CD4-positive, alpha-beta T cell treated with Interleukin-17A for 1 hour (primary cell): ENCODE data around the gene DHX29.

ENCODE experiments used
- DNase-seq: peaks from one replicate; pipeline ENCODE4 v3.0.0-alpha.2; 2020

DHX29 gene

DNA sequence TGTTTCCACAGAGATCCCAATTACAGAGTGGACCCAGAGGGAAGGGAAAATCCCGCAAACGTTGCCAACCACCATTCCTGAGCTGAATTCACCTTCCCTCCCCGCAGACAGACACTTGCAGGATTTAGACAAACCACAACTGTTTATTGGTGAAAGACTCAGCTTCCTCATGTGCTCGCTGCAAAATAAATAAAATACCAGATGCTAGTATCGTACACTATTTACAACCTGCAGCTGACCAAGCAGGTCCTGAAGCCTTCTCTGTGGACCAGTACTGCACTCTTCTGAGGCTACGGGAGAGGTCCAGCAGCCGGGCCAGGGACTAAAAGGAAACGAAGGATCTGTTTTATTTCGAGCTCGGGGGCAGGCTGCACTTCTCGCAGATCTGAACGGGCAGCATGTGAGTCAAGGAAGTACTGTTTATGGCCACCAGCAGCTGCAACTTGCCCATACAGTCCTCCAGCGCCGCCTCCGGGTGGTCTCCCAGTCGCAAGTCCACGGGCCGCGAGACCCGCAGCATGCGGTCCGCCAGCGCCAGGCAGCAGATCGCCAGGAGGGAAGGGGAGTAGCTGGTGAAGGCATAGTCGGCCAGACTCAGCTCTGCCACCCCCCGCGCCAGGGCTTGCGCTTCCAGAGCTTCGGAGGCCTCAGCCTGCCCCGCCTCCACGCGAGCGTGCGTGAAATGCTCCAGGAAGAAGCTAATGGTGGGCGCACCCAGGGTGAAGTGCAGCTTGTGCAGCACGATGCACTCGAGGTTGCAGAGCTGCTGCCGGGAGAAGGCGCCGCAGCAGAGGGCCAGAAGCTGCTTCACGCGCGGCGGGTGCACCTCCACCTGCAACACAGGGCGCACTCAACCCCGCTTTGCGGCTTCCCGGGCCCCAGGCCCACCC, 76.2 kb downstream of the DHX29 start:
- peak; percentile 20 for DNase-seq

DNA sequence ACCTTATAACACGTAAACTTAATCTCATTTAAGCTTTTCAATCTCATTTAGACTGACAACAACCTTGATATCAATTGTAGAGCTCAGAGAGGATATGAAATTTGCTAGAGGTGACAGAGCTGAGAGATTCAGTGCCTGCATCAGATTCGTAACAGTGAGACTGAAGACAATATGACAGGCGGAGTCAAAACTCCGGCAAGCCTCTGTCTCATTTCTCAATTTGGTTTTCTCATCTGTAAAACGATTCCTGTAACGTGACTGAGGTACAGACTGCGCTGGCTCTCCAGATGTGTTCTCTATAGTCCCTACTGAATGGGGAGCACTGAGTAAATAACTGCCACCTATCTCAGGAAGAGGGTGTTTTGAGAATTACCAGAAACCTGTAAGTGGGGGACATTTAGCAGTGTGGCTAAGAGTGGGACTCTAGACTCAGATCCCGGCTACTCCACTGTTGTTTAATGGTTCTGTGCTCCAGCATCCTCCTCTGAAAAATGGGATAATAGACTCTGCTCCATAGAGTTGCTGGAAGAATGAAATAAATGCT, 77.3 kb downstream of the DHX29 start:
- no peak for DNase-seq

DNA sequence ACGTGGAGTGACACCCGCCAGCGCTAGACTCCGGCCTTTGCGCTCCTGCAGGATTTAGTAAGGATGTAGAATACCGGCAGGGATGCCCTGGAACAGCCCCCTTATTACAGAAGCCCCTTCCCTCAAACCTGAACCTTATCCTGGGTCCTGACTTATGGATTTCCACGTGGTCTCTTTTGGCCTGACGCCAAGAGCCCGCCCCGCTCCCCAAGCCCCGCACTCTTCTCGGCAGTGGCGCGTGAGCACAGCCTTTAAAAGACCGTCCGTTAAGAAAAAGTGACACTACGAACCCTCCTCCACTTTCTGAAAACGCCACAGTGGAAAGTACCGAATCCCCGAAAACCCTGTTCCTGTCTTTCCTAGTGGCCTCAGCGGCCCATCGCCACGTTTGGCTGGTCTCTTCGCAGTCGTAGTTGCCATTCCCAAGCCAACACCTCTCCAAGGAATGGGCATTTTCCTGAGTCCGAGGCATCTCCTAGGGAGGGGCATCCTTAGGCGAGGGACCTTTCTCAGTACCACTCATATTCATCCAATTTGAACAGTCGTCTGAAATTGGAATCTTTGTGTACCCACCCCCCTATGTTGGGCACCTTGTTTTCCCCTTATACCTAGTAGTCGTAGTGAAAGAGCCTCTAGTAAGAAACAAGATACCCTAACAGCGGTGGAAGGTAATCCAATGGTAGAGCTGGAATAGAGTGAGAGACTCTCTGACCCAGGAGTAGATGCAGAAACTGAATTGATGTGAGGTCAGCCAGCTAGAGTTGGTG, 79.6 kb downstream of the DHX29 start:
- no peak for DNase-seq

GRCh38 chr5:55226934-55227663, 80.4 kb downstream of the DHX29 start, which contains the start of gene MCIDAS:
MCIDAS (minus strand) TSS chr5:55227315; CDS start chr5:55227138, 177 bp downstream.
- DNase-seq = peak; percentile 49

GRCh38 chr5:55226027-55226933, 81.2 kb downstream of the DHX29 start:
- peak; percentile 41 for DNase-seq

DNA sequence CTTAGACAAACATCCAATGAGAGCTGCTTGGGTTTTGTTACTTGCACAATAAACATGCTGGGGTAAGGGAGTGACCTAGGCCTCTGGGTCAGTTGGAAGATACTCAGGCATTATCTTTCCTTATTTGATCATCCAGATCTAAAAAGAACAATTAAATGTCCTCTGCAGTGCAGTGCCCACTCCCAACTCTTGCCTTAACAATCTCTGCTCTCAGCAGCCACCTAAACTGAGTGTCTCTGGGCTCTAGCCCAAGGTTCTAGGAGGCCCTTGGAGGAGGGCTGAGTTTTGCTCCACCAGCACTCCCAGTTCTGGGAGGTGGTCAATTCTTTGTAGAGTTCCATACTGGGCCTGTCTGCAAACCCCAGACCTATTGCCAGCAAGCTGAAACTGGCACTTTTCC, 82.1 kb downstream of the DHX29 start:
- no peak for DNase-seq

DNA sequence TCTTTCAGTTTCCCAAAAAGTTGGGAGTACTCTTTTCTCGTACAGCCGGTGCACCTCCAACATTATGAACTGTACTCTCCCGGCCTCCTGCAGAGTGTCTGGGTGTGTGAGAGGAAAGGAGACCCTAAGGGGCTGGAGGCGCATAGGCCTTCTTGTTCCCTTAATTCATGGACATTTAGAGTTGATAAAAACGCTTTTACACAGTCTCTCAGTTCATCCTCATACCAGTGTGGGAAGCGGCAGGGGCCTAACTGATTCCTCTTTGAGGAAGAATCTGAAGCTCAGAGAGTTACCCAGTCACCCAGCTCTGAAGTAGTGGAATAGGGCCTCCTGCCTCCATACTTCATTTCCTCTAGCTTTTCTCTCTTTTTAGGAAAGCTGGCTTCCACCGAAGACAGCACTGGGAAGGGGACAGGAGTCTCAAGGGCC, 83.7 kb downstream of the DHX29 start:
- no peak for DNase-seq

DNA sequence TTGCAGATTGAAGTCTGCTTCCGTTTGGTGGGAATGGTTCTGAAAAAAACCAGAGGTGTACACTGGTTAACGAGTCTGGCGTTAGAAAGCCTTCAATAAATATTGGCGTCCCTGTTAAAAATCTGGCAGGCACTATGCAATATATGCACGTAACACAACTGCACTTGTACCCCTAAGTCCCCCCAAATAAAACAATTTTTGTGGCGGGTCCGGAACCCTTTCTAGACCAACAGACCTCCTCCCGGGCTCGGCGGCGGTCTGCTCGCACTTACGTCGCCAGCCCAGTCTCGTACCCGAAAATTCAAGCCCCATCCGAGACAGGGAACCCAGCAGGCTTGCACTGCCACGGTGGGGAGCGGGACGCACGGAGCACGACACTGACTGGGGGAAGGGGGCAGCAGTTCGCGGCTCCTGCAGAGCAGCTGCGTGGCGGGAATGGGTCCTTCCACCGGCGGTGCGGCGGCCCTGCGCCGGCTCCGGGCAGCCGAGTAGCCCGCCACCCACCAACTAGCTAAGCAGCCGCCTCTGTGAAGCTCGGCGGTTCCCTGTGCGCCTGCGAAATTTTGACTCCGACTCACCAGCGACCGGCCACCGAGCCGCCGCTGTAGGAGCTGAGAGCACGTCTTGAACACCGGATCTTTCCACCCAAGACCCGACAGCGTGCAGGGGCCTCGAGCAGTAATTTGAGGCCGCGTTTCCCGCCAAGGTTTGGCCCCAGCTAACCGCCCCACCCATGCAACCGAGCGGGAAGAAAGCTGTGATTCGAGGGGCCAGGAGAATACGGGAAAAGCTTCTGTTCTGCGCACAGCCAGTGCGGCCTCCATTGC, 84.3 kb downstream of the DHX29 start:
- no peak for DNase-seq

GRCh38 chr5:55222092-55222984, 85.2 kb downstream of the DHX29 start:
- DNase-seq = no peak

DNA sequence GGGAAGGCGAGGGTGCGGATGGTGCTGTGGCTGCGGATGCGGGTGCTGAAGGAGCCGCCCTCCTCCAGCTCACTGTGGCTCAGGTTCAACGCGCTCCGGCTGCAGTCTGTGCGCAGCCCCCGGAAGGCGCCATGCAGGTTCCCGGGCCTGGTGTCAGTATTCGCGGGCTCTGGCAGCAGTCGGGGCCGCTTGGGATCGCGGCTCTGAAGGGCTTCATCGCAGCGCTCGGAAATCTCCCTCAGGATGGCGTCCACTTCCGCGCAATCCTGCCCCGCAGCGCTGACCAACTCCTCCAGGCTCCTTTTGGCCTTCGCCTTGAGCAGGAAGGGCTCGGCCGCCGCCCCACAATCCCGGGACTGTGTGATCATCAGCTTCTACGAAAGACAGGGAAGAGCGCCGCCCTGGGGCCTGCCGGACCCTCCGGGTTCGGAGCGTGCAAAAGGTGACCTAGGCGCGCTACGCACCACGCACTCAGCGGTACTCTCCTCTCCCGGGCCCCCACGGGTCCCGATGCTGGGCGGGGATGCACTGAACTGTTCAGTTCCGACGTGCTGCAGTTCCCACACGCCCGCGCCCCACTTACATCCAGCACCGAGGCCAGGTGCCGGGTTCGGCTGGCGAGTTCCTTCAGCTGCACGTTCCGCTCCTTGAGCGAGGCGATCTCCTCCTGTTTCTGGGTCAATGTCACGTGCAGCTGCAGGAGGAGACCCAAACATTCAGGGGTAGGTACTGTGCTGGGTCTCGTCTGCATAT, 86.9 kb downstream of the DHX29 start:
- DNase-seq = no peak

GRCh38 chr5:55219770-55220169, 87.7 kb downstream of the DHX29 start:
- no peak for DNase-seq

GRCh38 chr5:55218967-55219366, 88.5 kb downstream of the DHX29 start:
- DNase-seq = no peak

DNA sequence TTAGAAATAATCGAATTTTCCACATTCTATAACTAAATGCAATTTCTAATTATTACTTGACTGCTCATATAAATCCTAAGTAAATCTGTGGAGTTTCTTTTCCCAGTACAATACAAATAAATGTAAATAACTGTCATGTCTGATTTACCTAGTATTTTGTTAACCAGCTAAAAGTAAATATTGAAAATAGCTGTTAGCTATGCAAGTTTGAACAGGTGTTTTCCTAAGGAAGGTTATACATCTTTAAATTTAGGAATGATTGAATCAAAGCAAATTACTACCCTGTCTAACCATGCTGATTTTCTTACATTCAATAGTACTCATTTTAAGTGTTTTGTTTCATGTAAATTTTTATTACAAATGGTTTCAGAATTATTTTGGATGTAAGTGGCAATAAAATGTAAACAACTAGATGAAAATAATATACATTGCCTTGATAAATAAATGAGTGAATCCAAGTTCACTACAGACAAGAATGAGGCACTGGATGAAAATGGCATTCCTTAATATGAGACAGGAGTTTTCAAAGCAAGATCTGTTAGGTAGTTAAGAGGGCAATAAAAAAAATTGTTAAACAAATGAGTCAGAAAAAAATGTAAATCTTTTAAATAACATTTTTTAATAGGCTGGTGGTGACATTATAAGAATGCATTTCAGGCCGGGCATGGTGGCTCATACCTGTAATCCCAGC, 96.2 kb downstream of the DHX29 start:
- no peak for DNase-seq
